Activated CD4-positive, alpha-beta T cell treated with anti-CD3 and anti-CD28 coated beads for 4 hours (primary cell): ENCODE results near the gene SGTA.

ENCODE experiments used
- DNase-seq, 2 donors: peaks; one replicate each; pipeline ENCODE4 v3.0.0-alpha.2; 2020

The SGTA gene

GRCh38 chr19:2768365-2769132, 14.5 kb downstream of the SGTA start:
- DNase-seq = no peak

- no peak for DNase-seq
Measured at GRCh38 chr19:2767688-2768087, 15.4 kb downstream of the SGTA start.

GRCh38 chr19:2766594-2767372, 16.3 kb downstream of the SGTA start:
- DNase-seq = no peak

GRCh38 chr19:2765376-2765775, 17.7 kb downstream of the SGTA start:
- DNase-seq = no peak

GRCh38 chr19:2764945-2765344, 18.1 kb downstream of the SGTA start:
- no peak for DNase-seq

- DNase-seq = no peak
Measured at GRCh38 chr19:2763687-2764086, 19.4 kb downstream of the SGTA start.

- DNase-seq = no peak
Measured at GRCh38 chr19:2762783-2763496, 20.1 kb downstream of the SGTA start.

GRCh38 chr19:2761876-2762782, 20.9 kb downstream of the SGTA start:
- DNase-seq = no peak

GRCh38 chr19:2761309-2761677, 21.8 kb downstream of the SGTA start:
- no peak for DNase-seq

GRCh38 chr19:2759965-2760364, 23.1 kb downstream of the SGTA start:
- no peak for DNase-seq

- no peak for DNase-seq
Measured at GRCh38 chr19:2759362-2759761, 23.7 kb downstream of the SGTA start.

GRCh38 chr19:2758601-2759313, 24.3 kb downstream of the SGTA start:
- no peak for DNase-seq

- no peak for DNase-seq
Measured at GRCh38 chr19:2756921-2757881, 25.9 kb downstream of the SGTA start.

GRCh38 chr19:2756477-2756876, 26.6 kb downstream of the SGTA start:
- DNase-seq = no peak

GRCh38 chr19:2755811-2756210, 27.3 kb downstream of the SGTA start:
- DNase-seq = no peak

- no peak for DNase-seq
Measured at GRCh38 chr19:2755448-2755705, 27.7 kb downstream of the SGTA start.

- no peak for DNase-seq
Measured at GRCh38 chr19:2754659-2755447, 28.2 kb downstream of the SGTA start.

- no peak for DNase-seq
Measured at GRCh38 chr19:2751438-2751830, 31.6 kb downstream of the SGTA start.

GRCh38 chr19:2750808-2751437, 32.1 kb downstream of the SGTA start:
- no peak for DNase-seq

- DNase-seq = no peak
Measured at GRCh38 chr19:2747349-2747748, 35.7 kb downstream of the SGTA start.
